ENCODE data around the gene CASZ1. TPM values are rescaled to one million over a fixed set of nuclear protein-coding genes. Genes with fewer than 3 reads are reported as not detected.

The CASZ1 gene
- total RNA-seq, 3 donors from 2014 or later (not counting 1 experiment from before 2014, with no cell fraction given), result 55.9 to 83.0 (median 70.6) TPM

GRCh38 chr1:10799726-10800125, 3.3 kb upstream of the CASZ1 start:
- no peak overlapping the region for H3K4me3 ChIP-seq (ENCODE audit: low read length)
- TF ChIP-seq CTCF (IDR thresholded peaks at IDR 0.05), result no peak
- WGBS (ENCODE audit: insufficient coverage), result 46% methylated on average over 6 of the region's 6 CpGs
- peaks cover 48 to 68% of the 10 kb centered on the region in 2 donors for H3K27me3 Mint-ChIP-seq (ENCODE audit: low read depth in 2 of 2)
- no peak overlapping the region for H3K27ac Mint-ChIP-seq
- ATAC-seq (no peak), DNase-seq (no peak)
- no peaks in the 10 kb centered on the region for H3K36me3 ChIP-seq (ENCODE audit: control insufficient read depth, insufficient read depth, low read length)
- no peak overlapping the region for H3K27ac ChIP-seq (ENCODE audit: low read length)
- no peaks in the 10 kb centered on the region for H3K36me3 Mint-ChIP-seq
- H3K4me3 Mint-ChIP-seq, result no peak overlapping the region
- H3K4me1 Mint-ChIP-seq, result peaks cover 0 to 5% of the 10 kb centered on the region in 2 donors
- peaks cover 16% of the 10 kb centered on the region for H3K27me3 ChIP-seq (ENCODE audit: control insufficient read depth, insufficient read depth, low read length)
- peaks cover 10% of the 10 kb centered on the region for H3K4me1 ChIP-seq (ENCODE audit: control insufficient read depth, insufficient read depth, low read length)
- no peaks in the 10 kb centered on the region for H3K9me3 ChIP-seq (ENCODE audit: control insufficient read depth, insufficient read depth, low read length)
- no peaks in the 10 kb centered on the region for H3K9me3 Mint-ChIP-seq
- intact Hi-C loops (cut with micrococcal nuclease), result no loop called here

GRCh38 chr1:10795276-10796021, 997 bp downstream of the CASZ1 start:
- H3K27ac Mint-ChIP-seq, result no peak overlapping the region
- ATAC-seq, result no peak
- TF ChIP-seq CTCF (IDR thresholded peaks at IDR 0.05), result no peak
- H3K4me1 Mint-ChIP-seq, result peaks cover 0 to 10% of the 10 kb centered on the region in 2 donors
- H3K4me3 ChIP-seq (ENCODE audit: low read length), result no peak overlapping the region
- H3K9me3 ChIP-seq (ENCODE audit: control insufficient read depth, insufficient read depth, low read length), result no peaks in the 10 kb centered on the region
- peaks cover 33% of the 10 kb centered on the region for H3K27me3 ChIP-seq (ENCODE audit: control insufficient read depth, insufficient read depth, low read length)
- no peaks in the 10 kb centered on the region for H3K36me3 Mint-ChIP-seq
- peaks cover 17% of the 10 kb centered on the region for H3K4me1 ChIP-seq (ENCODE audit: control insufficient read depth, insufficient read depth, low read length)
- no peak for DNase-seq
- H3K27ac ChIP-seq (ENCODE audit: low read length), result no peak overlapping the region
- peaks cover 33 to 44% of the 10 kb centered on the region in 2 donors for H3K27me3 Mint-ChIP-seq (ENCODE audit: low read depth in 2 of 2)
- H3K36me3 ChIP-seq (ENCODE audit: control insufficient read depth, insufficient read depth, low read length), result no peaks in the 10 kb centered on the region
- intact Hi-C loops (cut with micrococcal nuclease), result no loop called here
- H3K4me3 Mint-ChIP-seq, result peak overlapping the region; percentile 28
- no peaks in the 10 kb centered on the region for H3K9me3 Mint-ChIP-seq
- WGBS (ENCODE audit: insufficient coverage), result 1% methylated on average over 40 of the region's 41 CpGs

GRCh38 chr1:10794724-10795275, 1.6 kb downstream of the CASZ1 start:
- no peaks in the 10 kb centered on the region for H3K36me3 ChIP-seq (ENCODE audit: control insufficient read depth, insufficient read depth, low read length)

More at GRCh38 chr1:10794724-10795275, 1.6 kb downstream of the CASZ1 start:
- intact Hi-C loops (cut with micrococcal nuclease), result no loop called here
- Histone ChIP-seq H3K27ac (ENCODE audit: low read length) (no peak overlapping the region), H3K4me3 (ENCODE audit: low read length) (no peak overlapping the region), H3K4me1 (ENCODE audit: control insufficient read depth, insufficient read depth, low read length) (peaks cover 17% of the 10 kb centered on the region), H3K27me3 (ENCODE audit: control insufficient read depth, insufficient read depth, low read length) (peaks cover 33% of the 10 kb centered on the region), H3K9me3 (ENCODE audit: control insufficient read depth, insufficient read depth, low read length) (no peaks in the 10 kb centered on the region)
- peak overlapping the region; percentile 28 for H3K4me3 Mint-ChIP-seq
- under 1% methylated on average over 58 of the region's 58 CpGs for WGBS (ENCODE audit: insufficient coverage)
- no peaks in the 10 kb centered on the region for H3K36me3 Mint-ChIP-seq
- no peak for DNase-seq
- no peaks in the 10 kb centered on the region for H3K9me3 Mint-ChIP-seq
- H3K4me1 Mint-ChIP-seq, result peaks cover 0 to 10% of the 10 kb centered on the region in 2 donors
- ATAC-seq, result no peak
- H3K27ac Mint-ChIP-seq, result no peak overlapping the region
- TF ChIP-seq CTCF (IDR thresholded peaks at IDR 0.05), result no peak
- H3K27me3 Mint-ChIP-seq (ENCODE audit: low read depth in 2 of 2), result peaks cover 26 to 41% of the 10 kb centered on the region in 2 donors
